ENCODE results near the gene RNF144B. TPM values are rescaled to one million over a fixed set of nuclear protein-coding genes. Genes with fewer than 3 reads are reported as not detected.
A peak's percentile ranks its signal among the peaks of the same experiment; 100 is the strongest.

RNF144B gene
- total and polyA plus RNA-seq, 2 experiments from 2014 or later, result 4.2 to 9.0 TPM

DNA sequence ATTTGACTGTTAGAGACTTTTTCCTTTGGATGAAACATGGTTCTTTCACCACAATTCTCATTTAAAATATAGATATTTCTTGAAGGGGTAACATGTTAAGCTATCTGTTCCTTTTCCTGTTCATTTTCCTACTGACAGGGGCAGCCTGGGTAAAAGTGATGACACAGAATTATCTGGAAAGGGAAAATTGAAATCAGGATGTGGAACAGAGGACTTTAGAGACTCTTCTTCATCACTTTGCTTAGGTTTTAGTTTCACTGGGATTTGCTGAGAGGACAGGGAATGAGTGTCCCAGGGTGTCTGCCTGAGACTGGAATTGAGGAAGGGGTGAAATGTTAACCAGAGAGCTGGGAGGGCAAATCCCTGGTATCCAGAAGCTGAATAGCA, 116.0 kb downstream of the RNF144B start (continued):
- no peak for TF ChIP-seq REST (IDR thresholded peaks at IDR 0.05; ENCODE audit: unreplicated experiment)
- TF ChIP-seq, protein P1, sequence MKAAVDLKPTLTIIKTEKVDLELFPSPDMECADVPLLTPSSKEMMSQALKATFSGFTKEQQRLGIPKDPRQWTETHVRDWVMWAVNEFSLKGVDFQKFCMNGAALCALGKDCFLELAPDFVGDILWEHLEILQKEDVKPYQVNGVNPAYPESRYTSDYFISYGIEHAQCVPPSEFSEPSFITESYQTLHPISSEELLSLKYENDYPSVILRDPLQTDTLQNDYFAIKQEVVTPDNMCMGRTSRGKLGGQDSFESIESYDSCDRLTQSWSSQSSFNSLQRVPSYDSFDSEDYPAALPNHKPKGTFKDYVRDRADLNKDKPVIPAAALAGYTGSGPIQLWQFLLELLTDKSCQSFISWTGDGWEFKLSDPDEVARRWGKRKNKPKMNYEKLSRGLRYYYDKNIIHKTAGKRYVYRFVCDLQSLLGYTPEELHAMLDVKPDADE (IDR thresholded peaks at IDR 0.05), result no peak

- Histone ChIP-seq H3K36me3 (ENCODE audit: insufficient read depth) (no peaks in the 10 kb centered on the region), H3K4me1 (ENCODE audit: insufficient read depth) (no peaks in the 10 kb centered on the region), H3K4me3 (no peak overlapping the region), H2AFZ (peak overlapping the region; percentile 34; the same call in 1 of the 2 replicates), H3K27me3 (ENCODE audit: insufficient read depth) (no peaks in the 10 kb centered on the region), H3K27ac (ENCODE audit: low read depth) (no peak overlapping the region), H3K4me2 (no peak overlapping the region), H4K20me1 (replicated peaks; ENCODE audit: insufficient read depth) (no peaks in the 10 kb centered on the region), H3F3A (replicated peaks; ENCODE audit: low read depth) (no peaks in the 10 kb centered on the region), H3K79me2 (replicated peaks; ENCODE audit: insufficient read depth) (no peaks in the 10 kb centered on the region), H3K9me2 (ENCODE audit: insufficient read depth) (no peaks in the 10 kb centered on the region)
- H3K9me3 Mint-ChIP-seq, result no peaks in the 10 kb centered on the region
- TF ChIP-seq, protein P2, sequence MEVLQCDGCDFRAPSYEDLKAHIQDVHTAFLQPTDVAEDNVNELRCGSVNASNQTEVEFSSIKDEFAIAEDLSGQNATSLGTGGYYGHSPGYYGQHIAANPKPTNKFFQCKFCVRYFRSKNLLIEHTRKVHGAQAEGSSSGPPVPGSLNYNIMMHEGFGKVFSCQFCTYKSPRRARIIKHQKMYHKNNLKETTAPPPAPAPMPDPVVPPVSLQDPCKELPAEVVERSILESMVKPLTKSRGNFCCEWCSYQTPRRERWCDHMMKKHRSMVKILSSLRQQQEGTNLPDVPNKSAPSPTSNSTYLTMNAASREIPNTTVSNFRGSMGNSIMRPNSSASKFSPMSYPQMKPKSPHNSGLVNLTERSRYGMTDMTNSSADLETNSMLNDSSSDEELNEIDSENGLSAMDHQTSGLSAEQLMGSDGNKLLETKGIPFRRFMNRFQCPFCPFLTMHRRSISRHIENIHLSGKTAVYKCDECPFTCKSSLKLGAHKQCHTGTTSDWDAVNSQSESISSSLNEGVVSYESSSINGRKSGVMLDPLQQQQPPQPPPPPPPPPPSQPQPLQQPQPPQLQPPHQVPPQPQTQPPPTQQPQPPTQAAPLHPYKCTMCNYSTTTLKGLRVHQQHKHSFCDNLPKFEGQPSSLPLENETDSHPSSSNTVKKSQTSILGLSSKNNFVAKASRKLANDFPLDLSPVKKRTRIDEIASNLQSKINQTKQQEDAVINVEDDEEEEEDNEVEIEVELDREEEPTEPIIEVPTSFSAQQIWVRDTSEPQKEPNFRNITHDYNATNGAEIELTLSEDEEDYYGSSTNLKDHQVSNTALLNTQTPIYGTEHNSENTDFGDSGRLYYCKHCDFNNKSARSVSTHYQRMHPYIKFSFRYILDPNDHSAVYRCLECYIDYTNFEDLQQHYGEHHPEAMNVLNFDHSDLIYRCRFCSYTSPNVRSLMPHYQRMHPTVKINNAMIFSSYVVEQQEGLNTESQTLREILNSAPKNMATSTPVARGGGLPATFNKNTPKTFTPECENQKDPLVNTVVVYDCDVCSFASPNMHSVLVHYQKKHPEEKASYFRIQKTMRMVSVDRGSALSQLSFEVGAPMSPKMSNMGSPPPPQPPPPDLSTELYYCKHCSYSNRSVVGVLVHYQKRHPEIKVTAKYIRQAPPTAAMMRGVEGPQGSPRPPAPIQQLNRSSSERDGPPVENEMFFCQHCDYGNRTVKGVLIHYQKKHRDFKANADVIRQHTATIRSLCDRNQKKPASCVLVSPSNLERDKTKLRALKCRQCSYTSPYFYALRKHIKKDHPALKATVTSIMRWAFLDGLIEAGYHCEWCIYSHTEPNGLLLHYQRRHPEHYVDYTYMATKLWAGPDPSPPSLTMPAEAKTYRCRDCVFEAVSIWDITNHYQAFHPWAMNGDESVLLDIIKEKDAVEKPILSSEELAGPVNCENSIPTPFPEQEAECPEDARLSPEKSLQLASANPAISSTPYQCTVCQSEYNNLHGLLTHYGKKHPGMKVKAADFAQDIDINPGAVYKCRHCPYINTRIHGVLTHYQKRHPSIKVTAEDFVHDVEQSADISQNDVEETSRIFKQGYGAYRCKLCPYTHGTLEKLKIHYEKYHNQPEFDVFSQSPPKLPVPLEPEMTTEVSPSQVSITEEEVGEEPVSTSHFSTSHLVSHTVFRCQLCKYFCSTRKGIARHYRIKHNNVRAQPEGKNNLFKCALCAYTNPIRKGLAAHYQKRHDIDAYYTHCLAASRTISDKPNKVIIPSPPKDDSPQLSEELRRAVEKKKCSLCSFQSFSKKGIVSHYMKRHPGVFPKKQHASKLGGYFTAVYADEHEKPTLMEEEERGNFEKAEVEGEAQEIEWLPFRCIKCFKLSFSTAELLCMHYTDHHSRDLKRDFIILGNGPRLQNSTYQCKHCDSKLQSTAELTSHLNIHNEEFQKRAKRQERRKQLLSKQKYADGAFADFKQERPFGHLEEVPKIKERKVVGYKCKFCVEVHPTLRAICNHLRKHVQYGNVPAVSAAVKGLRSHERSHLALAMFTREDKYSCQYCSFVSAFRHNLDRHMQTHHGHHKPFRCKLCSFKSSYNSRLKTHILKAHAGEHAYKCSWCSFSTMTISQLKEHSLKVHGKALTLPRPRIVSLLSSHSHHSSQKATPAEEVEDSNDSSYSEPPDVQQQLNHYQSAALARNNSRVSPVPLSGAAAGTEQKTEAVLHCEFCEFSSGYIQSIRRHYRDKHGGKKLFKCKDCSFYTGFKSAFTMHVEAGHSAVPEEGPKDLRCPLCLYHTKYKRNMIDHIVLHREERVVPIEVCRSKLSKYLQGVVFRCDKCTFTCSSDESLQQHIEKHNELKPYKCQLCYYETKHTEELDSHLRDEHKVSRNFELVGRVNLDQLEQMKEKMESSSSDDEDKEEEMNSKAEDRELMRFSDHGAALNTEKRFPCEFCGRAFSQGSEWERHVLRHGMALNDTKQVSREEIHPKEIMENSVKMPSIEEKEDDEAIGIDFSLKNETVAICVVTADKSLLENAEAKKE (CRISPR knock-in tag; IDR thresholded peaks at IDR 0.05), result no peak
- TF ChIP-seq CTCF (conservative IDR thresholded peaks at IDR 0.05; ENCODE audit: low read depth in 2 of 2) (peak; percentile 91 to 99), ZNF331 (CRISPR knock-in tag; IDR thresholded peaks at IDR 0.05; ENCODE audit: low read depth) (no peak)
- H3K27ac Mint-ChIP-seq, result no peak overlapping the region; the same call in none of the 2 replicates
- no peak overlapping the region for H3K4me3 Mint-ChIP-seq
- no peaks in the 10 kb centered on the region for H3K36me3 Mint-ChIP-seq (ENCODE audit: low read depth)
- peaks cover 7% of the 10 kb centered on the region for H3K4me1 Mint-ChIP-seq
- DNase-seq (ENCODE audit: low spot score), result peak; percentile 88
- peak; percentile 92 for ATAC-seq
- peaks cover 3% of the 10 kb centered on the region for H3K27me3 Mint-ChIP-seq (ENCODE audit: insufficient read depth, low read depth, poor library complexity)
Observed at GRCh38 chr6:18503593-18504231, 116.6 kb downstream of the RNF144B start.
